Measurements from ENCODE around the gene NSDHL.

DNA sequence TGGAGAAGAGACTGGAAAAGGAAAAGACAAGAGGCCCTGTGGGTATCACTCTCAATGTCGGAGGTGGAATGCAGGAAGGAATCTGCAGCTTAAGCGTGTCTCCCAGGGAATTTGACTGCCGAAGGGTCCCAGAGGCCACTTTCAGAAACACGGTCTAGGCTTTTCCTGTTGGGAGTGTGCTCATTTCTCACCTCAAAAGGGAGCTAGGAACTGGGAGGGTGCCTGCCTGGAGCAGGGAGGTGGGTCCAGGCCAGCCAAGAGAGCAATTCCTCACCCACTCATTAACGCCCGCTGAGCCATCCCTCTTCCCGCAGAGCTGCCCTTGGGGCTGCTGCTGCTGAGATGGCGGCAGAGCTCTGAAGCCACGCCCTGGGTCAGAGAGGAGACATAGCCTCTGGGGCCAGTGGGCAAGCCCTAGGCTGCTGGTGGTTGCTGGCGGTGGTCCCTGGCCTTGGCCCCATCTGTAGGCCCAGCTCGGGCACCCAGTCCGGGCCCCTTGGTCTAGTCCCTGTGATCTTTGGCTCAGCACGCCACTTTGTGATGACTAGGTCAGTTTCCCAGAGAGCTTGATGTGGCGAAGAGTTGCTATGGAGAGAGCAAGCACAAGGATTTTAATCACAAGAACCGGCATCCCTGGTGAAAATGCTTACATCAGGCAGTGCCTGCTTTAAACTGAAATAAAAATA, 71.1 kb downstream of the NSDHL start:
- TF ChIP-seq EZH2 (IDR thresholded peaks at IDR 0.05; ENCODE audit: low read depth, unreplicated experiment) (no peak), CREB1 (CRISPR knock-in tag; IDR thresholded peaks at IDR 0.05; ENCODE audit: low read depth) (no peak), EZH2phosphoT487 (IDR thresholded peaks at IDR 0.05; ENCODE audit: unreplicated experiment) (no peak), NANOG (IDR thresholded peaks at IDR 0.05; ENCODE audit: borderline replicate concordance) (no peak), POLR2AphosphoS5 (IDR thresholded peaks at IDR 0.05; ENCODE audit: low read depth) (no peak), ZNF114 (CRISPR knock-in tag; IDR thresholded peaks at IDR 0.05) (no peak), JUNB (IDR thresholded peaks at IDR 0.05; ENCODE audit: unreplicated experiment) (no peak), STAT1 (IDR thresholded peaks at IDR 0.05; ENCODE audit: unreplicated experiment) (no peak), ZNF331 (CRISPR knock-in tag; IDR thresholded peaks at IDR 0.05; ENCODE audit: low read depth) (no peak)
- TF ChIP-seq, protein P1, sequence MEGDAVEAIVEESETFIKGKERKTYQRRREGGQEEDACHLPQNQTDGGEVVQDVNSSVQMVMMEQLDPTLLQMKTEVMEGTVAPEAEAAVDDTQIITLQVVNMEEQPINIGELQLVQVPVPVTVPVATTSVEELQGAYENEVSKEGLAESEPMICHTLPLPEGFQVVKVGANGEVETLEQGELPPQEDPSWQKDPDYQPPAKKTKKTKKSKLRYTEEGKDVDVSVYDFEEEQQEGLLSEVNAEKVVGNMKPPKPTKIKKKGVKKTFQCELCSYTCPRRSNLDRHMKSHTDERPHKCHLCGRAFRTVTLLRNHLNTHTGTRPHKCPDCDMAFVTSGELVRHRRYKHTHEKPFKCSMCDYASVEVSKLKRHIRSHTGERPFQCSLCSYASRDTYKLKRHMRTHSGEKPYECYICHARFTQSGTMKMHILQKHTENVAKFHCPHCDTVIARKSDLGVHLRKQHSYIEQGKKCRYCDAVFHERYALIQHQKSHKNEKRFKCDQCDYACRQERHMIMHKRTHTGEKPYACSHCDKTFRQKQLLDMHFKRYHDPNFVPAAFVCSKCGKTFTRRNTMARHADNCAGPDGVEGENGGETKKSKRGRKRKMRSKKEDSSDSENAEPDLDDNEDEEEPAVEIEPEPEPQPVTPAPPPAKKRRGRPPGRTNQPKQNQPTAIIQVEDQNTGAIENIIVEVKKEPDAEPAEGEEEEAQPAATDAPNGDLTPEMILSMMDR (conservative IDR thresholded peaks at IDR 0.05; ENCODE audit: low read depth in 2 of 2), result no peak
- TF ChIP-seq, protein P2, sequence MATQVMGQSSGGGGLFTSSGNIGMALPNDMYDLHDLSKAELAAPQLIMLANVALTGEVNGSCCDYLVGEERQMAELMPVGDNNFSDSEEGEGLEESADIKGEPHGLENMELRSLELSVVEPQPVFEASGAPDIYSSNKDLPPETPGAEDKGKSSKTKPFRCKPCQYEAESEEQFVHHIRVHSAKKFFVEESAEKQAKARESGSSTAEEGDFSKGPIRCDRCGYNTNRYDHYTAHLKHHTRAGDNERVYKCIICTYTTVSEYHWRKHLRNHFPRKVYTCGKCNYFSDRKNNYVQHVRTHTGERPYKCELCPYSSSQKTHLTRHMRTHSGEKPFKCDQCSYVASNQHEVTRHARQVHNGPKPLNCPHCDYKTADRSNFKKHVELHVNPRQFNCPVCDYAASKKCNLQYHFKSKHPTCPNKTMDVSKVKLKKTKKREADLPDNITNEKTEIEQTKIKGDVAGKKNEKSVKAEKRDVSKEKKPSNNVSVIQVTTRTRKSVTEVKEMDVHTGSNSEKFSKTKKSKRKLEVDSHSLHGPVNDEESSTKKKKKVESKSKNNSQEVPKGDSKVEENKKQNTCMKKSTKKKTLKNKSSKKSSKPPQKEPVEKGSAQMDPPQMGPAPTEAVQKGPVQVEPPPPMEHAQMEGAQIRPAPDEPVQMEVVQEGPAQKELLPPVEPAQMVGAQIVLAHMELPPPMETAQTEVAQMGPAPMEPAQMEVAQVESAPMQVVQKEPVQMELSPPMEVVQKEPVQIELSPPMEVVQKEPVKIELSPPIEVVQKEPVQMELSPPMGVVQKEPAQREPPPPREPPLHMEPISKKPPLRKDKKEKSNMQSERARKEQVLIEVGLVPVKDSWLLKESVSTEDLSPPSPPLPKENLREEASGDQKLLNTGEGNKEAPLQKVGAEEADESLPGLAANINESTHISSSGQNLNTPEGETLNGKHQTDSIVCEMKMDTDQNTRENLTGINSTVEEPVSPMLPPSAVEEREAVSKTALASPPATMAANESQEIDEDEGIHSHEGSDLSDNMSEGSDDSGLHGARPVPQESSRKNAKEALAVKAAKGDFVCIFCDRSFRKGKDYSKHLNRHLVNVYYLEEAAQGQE (IDR thresholded peaks at IDR 0.05; ENCODE audit: unreplicated experiment), result no peak
- TF ChIP-seq, protein P3, sequence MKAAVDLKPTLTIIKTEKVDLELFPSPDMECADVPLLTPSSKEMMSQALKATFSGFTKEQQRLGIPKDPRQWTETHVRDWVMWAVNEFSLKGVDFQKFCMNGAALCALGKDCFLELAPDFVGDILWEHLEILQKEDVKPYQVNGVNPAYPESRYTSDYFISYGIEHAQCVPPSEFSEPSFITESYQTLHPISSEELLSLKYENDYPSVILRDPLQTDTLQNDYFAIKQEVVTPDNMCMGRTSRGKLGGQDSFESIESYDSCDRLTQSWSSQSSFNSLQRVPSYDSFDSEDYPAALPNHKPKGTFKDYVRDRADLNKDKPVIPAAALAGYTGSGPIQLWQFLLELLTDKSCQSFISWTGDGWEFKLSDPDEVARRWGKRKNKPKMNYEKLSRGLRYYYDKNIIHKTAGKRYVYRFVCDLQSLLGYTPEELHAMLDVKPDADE (IDR thresholded peaks at IDR 0.05), result no peak
- TF ChIP-seq, protein P4, sequence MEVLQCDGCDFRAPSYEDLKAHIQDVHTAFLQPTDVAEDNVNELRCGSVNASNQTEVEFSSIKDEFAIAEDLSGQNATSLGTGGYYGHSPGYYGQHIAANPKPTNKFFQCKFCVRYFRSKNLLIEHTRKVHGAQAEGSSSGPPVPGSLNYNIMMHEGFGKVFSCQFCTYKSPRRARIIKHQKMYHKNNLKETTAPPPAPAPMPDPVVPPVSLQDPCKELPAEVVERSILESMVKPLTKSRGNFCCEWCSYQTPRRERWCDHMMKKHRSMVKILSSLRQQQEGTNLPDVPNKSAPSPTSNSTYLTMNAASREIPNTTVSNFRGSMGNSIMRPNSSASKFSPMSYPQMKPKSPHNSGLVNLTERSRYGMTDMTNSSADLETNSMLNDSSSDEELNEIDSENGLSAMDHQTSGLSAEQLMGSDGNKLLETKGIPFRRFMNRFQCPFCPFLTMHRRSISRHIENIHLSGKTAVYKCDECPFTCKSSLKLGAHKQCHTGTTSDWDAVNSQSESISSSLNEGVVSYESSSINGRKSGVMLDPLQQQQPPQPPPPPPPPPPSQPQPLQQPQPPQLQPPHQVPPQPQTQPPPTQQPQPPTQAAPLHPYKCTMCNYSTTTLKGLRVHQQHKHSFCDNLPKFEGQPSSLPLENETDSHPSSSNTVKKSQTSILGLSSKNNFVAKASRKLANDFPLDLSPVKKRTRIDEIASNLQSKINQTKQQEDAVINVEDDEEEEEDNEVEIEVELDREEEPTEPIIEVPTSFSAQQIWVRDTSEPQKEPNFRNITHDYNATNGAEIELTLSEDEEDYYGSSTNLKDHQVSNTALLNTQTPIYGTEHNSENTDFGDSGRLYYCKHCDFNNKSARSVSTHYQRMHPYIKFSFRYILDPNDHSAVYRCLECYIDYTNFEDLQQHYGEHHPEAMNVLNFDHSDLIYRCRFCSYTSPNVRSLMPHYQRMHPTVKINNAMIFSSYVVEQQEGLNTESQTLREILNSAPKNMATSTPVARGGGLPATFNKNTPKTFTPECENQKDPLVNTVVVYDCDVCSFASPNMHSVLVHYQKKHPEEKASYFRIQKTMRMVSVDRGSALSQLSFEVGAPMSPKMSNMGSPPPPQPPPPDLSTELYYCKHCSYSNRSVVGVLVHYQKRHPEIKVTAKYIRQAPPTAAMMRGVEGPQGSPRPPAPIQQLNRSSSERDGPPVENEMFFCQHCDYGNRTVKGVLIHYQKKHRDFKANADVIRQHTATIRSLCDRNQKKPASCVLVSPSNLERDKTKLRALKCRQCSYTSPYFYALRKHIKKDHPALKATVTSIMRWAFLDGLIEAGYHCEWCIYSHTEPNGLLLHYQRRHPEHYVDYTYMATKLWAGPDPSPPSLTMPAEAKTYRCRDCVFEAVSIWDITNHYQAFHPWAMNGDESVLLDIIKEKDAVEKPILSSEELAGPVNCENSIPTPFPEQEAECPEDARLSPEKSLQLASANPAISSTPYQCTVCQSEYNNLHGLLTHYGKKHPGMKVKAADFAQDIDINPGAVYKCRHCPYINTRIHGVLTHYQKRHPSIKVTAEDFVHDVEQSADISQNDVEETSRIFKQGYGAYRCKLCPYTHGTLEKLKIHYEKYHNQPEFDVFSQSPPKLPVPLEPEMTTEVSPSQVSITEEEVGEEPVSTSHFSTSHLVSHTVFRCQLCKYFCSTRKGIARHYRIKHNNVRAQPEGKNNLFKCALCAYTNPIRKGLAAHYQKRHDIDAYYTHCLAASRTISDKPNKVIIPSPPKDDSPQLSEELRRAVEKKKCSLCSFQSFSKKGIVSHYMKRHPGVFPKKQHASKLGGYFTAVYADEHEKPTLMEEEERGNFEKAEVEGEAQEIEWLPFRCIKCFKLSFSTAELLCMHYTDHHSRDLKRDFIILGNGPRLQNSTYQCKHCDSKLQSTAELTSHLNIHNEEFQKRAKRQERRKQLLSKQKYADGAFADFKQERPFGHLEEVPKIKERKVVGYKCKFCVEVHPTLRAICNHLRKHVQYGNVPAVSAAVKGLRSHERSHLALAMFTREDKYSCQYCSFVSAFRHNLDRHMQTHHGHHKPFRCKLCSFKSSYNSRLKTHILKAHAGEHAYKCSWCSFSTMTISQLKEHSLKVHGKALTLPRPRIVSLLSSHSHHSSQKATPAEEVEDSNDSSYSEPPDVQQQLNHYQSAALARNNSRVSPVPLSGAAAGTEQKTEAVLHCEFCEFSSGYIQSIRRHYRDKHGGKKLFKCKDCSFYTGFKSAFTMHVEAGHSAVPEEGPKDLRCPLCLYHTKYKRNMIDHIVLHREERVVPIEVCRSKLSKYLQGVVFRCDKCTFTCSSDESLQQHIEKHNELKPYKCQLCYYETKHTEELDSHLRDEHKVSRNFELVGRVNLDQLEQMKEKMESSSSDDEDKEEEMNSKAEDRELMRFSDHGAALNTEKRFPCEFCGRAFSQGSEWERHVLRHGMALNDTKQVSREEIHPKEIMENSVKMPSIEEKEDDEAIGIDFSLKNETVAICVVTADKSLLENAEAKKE (CRISPR knock-in tag; IDR thresholded peaks at IDR 0.05), result no peak
